ENCODE data around the gene ARHGEF3. TPM values are rescaled to one million over a fixed set of nuclear protein-coding genes. Genes with fewer than 3 reads are reported as not detected.

ARHGEF3 gene, protein sequence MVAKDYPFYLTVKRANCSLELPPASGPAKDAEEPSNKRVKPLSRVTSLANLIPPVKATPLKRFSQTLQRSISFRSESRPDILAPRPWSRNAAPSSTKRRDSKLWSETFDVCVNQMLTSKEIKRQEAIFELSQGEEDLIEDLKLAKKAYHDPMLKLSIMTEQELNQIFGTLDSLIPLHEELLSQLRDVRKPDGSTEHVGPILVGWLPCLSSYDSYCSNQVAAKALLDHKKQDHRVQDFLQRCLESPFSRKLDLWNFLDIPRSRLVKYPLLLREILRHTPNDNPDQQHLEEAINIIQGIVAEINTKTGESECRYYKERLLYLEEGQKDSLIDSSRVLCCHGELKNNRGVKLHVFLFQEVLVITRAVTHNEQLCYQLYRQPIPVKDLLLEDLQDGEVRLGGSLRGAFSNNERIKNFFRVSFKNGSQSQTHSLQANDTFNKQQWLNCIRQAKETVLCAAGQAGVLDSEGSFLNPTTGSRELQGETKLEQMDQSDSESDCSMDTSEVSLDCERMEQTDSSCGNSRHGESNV
- total RNA-seq (ENCODE audit: insufficient read depth, low replicate concordance), result 9.9 TPM

DNA sequence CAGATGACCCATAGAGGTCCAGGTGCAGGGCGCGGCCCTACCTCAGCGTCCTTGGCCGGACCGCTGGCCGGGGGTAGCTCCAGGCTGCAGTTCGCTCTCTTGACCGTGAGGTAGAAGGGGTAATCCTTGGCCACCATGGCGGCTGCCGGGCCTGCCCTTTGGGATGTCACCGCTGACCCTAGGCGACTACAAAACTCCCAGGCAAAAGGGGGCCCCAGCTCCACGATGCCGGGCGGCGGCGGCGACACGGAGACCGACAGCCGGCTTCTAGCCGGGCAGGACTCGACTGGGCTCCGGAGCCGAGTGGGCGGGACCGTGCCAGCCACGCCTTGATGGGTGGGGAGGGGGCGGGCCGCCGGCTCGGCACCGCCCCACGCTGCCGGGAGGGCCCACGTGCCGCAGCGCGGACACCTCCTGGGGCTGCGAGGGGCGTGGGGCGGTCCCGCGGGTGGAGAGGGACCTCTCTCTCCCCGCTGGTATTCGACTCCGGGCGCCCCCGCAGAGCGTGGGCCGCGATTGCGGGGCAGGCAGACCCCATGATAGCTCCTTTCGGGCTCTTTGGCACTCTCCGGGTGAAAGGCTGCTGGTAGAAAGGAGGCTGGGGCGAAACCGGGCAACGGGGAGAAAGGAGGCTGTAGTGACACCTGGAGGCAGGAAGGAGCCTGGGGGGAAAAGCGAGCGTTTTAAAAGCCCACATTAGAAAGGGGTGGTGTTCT lies at the start of gene ARHGEF3:
ARHGEF3 (minus strand) TSS at position 288 of the 716 bp plus-strand sequence; CDS start at position 137, 151 bp downstream.
- peak; percentile 87 for DNase-seq (ENCODE audit: low spot score)

DNA sequence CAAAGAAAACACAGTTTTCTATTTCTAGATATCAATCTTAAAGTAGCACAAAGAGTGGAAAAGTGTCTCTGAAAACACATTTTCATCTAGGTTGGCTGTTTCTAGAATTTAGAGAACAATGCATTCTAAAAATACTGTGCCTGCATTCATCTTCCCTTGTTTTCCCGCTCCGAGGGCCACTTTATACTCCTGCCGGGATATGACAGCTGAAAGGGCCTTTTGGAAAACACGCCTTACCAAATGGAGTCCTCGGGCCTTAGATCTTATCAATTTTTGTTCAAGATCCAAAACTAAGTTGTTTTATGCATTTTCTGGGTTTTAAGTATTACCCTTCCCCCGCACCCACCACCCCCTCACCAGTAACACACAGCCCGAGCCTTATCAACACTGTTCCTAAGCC lies 47.9 kb upstream of the ARHGEF3 start:
- no peak for DNase-seq (ENCODE audit: low spot score)

DNA sequence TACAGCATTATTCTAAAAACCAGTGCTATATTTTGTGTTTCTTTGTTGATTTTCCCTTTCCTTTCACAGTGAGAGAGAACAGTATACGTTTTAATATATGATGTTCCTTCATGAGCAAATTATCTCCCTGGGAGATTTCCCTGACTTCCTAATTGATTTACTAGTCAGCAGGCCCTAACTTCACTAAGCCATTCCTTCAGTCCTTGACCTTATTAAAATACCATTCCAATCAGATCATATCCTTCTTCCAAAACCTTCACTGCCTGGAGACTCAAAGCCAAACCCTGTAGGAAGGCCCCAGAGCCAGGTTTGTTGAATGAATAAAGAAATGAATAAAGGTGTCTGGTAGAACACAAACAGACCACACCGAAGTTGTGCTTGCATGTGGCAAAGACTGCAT lies 43.8 kb upstream of the ARHGEF3 start:
- no peak for DNase-seq (ENCODE audit: low spot score)

DNA sequence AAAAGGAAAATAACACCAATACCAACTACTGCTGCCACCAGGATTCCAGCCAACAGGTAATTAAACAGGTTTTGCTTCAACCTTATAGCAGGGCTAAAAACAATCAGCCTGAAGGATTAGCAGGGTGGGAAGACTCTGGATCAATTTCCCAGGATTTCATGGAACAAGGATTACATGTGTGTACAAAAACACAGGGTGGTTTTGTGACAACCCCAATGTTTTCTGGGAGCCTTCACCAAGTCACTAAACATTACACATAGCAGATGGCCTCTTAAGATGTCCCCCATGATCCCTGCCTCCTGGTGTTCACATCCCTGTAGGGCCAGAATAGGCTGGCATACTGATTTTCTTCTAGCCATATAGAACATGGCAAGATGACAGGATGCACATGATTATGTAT lies 42.8 kb upstream of the ARHGEF3 start:
- no peak for DNase-seq (ENCODE audit: low spot score)

DNA sequence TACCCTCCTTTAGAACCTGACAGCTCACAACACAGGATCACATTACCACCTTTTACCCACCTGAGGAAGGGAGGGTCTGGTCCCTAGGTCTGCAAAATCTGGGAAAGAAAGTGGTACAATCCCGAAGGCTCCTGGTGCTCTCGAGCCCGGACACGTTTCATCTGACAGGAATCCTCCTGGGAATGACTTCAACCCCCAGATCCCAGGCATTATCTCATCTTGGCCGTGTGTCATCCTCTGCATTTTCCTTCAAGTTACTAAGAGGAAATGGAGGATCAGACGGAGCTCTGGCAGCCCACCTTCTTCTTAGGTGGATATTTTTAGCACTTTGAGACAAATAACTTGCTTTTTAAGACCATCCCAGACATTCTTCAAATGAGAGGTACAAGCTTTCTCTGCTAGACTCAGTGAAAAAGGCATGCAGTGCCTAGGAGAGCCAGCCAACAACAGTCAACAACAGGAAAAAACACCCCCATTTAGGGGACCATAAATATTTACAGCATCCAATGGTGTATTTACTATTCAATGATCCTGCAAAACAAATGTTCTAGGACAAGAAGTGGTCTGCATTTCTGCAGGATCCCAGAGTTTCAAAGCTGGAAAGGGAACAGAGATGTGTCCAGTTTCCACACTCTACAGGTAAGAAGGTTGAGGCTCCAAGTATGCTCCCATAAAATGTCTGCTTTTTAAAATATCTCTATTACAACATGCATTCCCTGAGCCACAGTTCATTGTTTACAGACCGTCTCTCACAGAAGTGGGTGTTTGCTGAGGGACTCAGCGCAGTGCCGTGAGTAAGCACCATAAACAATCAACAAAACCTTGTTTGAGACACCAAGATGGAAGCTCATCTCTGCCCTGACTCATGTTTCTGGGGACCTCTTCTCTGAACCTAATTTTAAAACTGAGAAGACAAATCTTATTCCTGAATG lies 38.3 kb upstream of the ARHGEF3 start:
- DNase-seq (ENCODE audit: low spot score), result peak; percentile 83

DNA sequence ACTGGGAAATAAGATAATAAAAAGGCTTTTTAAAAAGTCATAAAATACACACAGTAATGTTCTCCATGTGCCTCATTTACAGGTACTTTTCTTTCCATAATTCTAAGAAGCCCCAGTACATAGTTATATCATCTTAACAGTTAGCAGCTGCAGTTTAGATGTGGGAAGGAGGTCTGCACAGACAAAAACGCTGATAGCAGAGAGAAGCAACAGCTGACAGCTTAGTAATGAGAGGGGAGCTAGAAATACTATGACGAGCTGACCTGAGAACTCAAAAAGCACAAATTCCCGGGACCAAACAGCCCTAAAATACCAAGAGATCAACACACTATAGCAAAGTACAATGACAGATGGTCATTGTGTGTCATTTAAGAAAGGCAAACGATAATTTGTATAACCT lies 36.7 kb upstream of the ARHGEF3 start:
- peak; percentile 46 for DNase-seq (ENCODE audit: low spot score)

DNA sequence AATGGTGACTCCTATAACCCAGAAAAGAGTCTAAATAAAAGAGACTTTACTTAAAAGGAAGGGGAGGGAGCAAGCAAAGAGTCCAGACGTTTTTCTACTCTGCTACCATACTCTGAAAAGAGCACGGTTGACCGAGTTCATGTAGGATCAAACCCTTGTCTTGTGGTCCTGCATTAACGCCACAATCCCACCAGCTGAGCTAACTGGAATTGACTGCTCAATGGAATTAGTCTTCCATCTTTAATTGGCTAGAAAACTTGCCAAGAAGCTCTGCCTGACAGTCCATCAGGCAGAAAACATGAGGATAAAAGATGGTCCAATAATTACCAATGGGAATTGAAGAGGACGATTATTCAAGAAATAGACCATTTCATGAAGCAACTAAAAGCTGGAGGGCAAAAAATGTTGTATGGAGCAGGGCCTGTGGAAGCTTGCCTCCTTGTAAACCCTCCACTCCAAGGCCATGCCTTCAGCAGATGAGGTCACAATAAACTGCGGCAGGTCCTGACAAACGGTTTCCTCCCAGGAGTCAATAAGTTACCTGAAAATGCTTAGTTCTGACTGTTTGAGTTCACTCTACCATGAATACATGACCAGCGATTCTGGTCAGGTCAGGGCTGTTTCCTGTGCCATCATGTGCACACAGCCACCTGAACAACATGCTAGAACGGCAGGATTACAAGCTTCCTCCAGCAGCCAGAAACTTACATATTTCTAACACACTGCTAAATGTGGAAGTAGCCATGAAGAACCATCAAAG lies 35.6 kb upstream of the ARHGEF3 start:
- DNase-seq (ENCODE audit: low spot score), result no peak

DNA sequence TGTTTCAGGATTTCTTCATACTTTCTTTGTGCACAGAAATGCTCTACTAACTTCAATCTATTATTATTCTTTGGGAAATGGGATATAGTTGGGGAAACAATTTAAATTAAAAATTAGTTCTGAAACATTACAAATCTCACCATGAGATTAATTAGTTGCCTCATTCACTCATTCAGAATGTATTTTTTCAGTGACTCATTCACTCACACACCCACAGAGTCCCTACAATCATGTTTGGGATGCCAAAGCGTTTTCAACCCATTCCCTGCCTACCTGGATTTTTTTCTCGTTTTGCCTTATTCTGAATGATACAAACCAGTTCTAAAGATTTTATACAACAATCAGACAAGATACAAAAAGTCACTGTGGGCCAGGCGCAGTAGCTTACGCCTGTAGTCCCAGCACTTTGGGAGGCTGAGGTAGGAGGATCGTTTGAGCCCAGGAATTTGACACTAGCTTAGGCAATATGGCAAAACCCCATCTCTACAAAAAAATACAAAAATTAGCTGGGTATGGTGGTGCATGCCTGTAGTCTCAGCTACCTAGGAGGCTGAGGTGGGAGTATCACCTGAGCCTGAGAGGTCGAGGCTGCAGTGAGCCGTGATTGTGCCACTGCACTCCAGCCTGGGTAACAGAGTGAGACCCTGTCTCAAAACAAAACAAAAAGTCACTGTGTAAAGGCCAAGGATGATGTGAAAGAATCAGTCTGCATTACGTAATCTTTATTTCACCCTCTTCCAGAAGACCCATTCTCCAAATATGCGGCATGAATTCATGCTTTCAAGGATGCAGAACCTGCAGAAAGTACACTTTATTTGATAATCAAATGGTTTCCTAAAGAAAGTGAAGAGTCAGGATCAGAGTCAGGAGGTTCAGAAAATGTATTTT lies 34.8 kb upstream of the ARHGEF3 start:
- no peak for DNase-seq (ENCODE audit: low spot score)

DNA sequence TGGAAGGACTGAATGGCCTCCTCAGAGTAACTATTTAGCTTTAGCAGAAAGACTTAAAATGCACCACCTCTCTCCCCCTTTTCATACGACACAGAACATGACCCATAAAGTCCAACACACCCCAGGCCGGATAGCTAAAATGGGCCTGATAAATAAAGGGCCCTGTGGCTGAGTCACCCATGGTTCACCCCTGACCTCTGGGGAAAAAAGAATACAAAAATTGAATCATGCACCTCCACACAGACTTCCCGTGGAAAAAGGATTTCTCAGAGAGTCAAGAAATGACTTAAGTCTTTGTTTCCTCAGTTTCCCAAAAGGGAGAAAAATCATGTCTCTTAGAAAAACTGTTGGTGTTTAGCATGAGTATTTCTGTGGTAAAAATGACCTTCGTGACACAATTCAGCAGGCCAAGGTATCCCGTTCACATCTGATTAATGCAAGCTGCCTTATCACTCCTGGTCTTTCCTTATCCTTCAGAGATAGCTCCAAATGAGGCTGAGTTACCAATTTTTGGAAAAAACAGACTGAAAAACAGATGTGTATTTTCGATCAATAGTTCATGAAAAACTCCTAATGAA lies 34.0 kb upstream of the ARHGEF3 start:
- no peak for DNase-seq (ENCODE audit: low spot score)

DNA sequence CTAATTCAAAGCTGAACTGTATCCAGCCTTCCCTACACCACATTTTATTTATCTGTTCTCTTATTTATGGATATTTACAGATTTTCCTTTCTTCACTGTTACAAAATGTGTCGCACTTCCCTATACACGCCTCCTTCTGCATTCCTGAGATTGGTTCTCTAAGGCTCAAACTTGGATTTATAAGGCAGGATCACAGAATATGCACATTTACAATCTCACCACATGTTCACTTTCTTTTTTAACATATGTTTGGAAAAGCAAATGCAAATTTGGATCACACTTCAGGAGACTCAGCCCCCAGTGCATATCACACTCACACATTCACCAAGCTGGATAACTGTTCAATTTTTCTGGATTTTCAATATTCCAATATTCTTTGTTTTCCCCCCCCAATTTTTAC lies 31.8 kb upstream of the ARHGEF3 start:
- DNase-seq (ENCODE audit: low spot score), result no peak

DNA sequence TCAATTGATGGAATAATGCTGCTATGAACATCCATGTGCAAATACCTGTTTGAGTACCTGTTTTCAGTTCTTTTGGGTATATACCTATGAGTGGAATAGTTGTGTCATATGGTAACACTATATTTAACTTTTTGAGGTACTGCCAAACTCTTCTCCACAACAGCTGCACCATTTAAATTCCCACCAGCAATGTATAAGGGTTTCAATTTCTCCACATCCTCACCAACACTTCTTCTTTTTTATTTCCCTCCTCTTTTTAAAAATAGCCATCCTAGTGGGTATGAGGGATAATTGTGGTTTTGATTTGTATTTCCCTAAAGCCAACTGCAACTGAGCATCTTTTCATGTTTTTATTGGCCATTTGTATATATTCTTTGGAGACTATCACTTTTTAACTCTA lies 31.3 kb upstream of the ARHGEF3 start:
- DNase-seq (ENCODE audit: low spot score), result no peak

DNA sequence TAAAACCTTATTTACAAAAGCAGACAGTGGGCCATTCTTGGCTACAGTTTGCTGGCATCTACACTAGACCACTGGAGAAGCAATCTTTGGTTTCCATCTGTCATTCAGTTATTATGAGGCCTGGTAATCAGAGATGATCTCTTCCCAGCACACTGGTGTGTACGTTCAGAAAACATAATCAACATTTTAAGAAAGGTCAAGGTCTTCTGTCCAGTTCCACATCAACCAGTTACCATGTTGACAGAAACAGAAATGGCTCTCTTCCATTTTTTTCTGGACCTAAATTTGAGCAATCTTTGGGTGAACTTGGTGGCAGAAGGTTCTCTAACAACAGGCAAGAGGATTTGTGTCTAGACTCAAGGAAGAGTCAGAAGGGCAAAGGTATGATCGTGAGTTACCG lies 29.8 kb upstream of the ARHGEF3 start:
- DNase-seq (ENCODE audit: low spot score), result no peak

DNA sequence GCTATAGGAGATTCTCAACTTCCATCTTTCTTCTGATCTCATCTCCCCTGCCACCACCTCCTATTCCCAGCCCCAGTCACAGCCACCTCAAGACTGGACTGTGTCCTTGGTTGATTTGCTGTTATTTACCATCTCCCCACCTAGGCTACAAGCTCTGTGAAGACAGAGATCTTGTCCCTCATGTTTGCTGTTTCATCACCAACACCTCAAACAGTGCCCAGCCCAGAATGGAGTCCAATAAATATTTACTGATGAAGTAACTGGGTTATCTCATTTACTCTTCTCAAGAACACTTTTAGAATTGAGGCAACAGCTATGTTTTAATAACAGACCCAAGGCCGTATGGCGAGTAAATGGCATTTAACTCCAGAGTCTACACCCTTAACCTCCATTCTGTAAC lies 29.1 kb upstream of the ARHGEF3 start:
- no peak for DNase-seq (ENCODE audit: low spot score)

DNA sequence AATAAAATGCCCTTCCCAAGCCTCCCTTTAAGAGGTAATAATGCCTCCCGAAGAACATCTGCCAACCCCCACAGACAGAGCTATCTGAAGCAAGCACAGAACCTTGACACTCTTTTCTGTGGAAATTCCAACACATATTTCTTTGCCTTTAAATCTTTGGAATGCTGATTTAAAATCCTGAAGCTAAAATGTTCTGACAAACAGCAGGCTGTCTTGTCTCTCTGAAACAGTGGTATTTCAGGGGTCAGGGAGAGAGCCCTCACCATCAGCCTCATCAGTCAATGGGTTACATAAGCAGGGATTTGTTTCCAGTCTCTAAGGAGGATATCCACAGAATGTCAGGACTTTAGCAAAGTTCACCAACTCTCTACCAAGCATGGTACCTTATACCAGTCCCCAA lies 27.8 kb upstream of the ARHGEF3 start:
- DNase-seq (ENCODE audit: low spot score), result peak; percentile 76

DNA sequence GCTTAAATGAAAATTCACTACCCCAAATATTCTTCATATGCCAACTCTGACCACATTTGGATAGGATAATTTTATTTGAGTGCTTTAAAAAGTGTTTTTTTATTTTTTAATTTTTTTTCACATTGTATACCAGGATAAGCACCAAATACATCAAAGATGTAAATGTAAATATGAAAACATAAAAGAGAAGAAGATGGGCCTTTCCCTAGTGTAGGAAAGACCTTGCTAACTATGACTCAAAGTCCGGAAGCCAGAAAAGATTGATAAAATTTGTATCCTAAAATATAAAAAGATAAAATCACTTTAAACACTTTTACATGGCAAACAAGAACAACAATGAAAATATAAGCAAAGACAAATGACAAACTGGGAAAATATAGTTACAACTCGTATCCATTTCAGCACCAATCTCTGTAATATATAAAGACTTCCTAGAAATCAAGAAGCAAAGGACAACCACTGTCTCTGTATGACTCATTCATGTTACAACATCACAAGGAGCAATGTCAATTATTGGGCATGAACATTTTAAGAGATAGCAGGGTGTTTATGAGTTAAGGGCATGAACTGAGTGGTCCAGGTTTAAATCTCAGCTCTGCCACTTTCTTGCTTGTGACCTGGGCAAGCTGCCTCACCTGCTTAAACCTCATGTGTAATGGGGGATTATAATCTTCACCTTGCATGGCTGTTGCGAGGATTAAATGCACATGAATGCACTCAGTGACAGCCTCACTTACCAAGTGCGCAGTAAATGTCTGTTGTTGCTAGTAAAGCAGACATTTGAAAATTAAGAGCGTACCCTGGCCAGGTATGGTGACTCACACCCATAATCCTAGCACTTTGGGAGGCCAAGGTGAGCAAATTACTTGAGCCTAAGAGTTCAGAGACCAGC lies 25.3 kb upstream of the ARHGEF3 start:
- no peak for DNase-seq (ENCODE audit: low spot score)

DNA sequence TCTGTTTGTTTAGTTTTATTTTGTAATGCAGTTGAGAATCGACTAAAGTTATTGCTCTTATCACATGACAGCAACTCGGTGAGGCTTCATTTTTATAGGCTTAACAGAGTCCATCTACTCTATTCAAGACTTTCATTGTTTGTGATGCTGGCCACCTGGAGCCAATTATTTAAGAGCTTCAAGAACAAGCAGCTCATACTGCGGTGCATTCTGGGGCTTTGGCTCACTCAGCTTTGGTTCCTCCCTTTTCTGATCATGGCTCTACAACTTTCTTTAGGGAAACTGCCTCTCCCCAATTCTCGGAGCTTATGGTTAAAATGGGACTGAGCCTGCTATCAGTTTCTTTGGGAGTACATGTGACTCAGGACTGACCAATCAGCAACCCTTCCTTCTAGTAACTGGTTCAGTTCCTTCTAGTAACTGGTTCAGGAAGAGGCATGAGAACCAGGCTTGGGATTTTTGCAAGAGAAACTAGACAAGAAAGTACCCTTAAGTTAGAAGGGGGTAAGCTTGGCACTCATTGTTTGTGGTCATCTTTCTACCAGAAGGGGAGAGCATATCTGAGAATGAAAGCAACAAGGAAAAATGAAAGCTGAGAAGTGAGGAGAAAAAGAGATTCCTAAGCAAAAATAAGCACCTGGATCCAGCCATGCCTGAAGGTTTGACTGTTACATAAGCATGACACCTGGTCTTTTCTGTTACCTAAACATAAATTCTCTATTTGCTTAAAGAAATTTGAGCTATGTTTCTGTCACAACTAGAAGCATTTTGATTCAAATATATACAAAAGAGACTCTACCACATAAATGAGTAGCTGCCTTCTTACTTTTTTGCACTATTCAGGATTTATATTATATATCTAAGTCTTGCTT lies 24.1 kb upstream of the ARHGEF3 start:
- DNase-seq (ENCODE audit: low spot score), result no peak

DNA sequence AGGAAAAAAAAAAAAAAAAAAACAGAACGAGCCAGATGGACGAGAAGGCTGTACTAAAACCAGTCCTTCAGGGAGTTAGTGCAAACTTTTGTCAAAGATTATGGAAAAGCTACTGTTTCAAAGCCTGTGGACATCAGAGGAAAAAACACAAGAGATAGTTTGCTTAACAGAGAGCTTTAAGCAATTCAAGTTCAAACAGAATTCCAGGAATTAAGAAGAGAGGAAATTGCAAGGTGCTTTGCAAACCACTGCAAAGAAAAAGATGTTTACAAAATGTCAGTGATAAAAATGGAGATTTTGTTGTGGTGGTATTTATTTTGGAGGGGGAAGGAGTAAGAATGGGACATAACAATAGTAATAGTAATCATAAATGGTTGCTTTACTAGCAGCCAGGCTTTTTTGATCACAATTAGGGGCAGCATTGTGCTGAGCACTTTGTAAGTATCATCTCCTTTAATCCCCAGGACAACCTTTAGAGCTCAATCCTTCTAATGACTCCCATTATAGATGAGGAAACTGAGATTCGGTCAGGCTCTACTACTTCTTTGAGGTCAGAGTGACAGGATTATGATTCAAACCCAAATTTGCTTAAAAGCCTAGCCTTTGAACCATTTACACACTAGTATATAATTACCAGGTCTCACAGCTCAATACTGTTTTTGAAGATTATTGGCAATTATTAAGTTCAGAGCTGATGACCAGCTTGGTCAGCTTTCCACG lies 22.4 kb upstream of the ARHGEF3 start:
- DNase-seq (ENCODE audit: low spot score), result no peak
